ENCODE results near the gene AZU1.

DNA sequence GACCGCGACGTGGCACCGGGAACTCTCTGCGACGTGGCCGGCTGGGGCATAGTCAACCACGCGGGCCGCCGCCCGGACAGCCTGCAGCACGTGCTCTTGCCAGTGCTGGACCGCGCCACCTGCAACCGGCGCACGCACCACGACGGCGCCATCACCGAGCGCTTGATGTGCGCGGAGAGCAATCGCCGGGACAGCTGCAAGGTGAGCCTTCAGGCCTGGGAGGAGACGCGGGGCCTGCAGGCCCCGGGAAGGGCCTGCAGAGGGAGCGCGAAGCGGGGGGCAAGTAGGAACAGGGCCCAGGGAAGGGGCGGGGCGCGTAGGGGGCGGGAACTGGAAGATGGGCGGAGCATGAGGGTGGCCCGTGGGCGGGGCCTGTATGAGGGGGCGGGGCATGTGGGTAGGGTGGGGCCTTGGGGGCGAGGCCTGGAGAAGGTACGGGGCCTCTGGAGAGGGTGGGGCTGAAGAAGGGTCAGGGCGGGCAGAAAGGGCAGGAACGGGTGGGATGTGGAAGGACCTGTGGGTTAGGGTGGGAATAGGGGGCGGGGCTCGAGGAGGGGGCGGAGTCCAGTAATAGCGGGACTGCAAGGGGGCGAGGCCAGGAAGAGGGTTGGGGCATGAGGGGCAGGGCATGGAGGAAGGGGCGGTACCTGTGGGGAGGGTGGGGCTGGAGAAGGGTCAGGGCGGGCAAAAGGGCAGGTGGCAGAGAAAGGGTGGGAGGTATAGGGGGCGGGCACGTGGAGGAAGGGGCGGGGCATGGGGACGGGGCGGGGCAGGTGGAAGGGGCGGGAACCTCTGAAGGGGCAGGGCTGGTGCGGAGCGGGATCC is 34.3 kb downstream of the AZU1 start:
- TF ChIP-seq, protein P1, sequence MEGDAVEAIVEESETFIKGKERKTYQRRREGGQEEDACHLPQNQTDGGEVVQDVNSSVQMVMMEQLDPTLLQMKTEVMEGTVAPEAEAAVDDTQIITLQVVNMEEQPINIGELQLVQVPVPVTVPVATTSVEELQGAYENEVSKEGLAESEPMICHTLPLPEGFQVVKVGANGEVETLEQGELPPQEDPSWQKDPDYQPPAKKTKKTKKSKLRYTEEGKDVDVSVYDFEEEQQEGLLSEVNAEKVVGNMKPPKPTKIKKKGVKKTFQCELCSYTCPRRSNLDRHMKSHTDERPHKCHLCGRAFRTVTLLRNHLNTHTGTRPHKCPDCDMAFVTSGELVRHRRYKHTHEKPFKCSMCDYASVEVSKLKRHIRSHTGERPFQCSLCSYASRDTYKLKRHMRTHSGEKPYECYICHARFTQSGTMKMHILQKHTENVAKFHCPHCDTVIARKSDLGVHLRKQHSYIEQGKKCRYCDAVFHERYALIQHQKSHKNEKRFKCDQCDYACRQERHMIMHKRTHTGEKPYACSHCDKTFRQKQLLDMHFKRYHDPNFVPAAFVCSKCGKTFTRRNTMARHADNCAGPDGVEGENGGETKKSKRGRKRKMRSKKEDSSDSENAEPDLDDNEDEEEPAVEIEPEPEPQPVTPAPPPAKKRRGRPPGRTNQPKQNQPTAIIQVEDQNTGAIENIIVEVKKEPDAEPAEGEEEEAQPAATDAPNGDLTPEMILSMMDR (IDR thresholded peaks at IDR 0.05), result no peak
- no peak for TF ChIP-seq POLR2AphosphoS5 (IDR thresholded peaks at IDR 0.05)

All from prostate gland (tissue), 2 donors.